HEK293T (cell line): Measurements from ENCODE around the gene IL20RA.

ENCODE experiments used
- CTCF ChIA-PET: fragments of 350-600 bp; formaldehyde crosslinking; extraction: SDS; loops from one replicate; lab custom pipeline; 2021; ENCODE audit warnings: antibody characterized with exemption, inconsistent platforms; lab: Yijun Ruan, JAX
- POLR2A ChIA-PET: fragments of 350-600 bp; formaldehyde crosslinking; extraction: SDS; loops from one replicate; lab custom pipeline; 2020; ENCODE audit warnings: antibody characterized with exemption, inconsistent platforms; lab: Yijun Ruan, JAX
- DNase-seq: peaks from one replicate; pipeline ENCODE4 v3.0.0; 2012; ENCODE audit warnings: mixed read lengths; ENCODE audit errors: extremely low spot score
- ARNT ChIP-seq: fragments of 450-650 bp; IDR thresholded peaks from 2 replicates; pipeline ENCODE4 v1.6.1; 2017; ENCODE audit warnings: mild to moderate bottlenecking
- BHLHE40 ChIP-seq: fragments of 450-650 bp; IDR thresholded peaks from 2 replicates; pipeline ENCODE4 v1.6.1; 2016; ENCODE audit warnings: mild to moderate bottlenecking, moderate library complexity, borderline replicate concordance
- CTBP1 ChIP-seq: fragments of 450-650 bp; IDR thresholded peaks from 2 replicates; pipeline ENCODE4 v1.6.1; 2016; ENCODE audit warnings: borderline replicate concordance
- ELF4 ChIP-seq: fragments of 450-650 bp; IDR thresholded peaks from 2 replicates; pipeline ENCODE4 v1.6.1; 2017; ENCODE audit warnings: antibody characterized with exemption
- FOXA1 ChIP-seq: fragments of 450-650 bp; IDR thresholded peaks from 2 replicates; pipeline ENCODE4 v1.6.1; 2016; ENCODE audit warnings: mild to moderate bottlenecking
- FOXK2 ChIP-seq: fragments of 450-650 bp; IDR thresholded peaks from 2 replicates; pipeline ENCODE4 v1.6.1; 2016; ENCODE audit warnings: mild to moderate bottlenecking
- FOXM1 ChIP-seq: fragments of 450-650 bp; IDR thresholded peaks from 2 replicates; pipeline ENCODE4 v1.6.1; 2017; ENCODE audit warnings: mild to moderate bottlenecking, borderline replicate concordance
- HDGF ChIP-seq: fragments of 450-650 bp; IDR thresholded peaks from 2 replicates; pipeline ENCODE4 v1.6.1; 2017; ENCODE audit warnings: antibody characterized with exemption, borderline replicate concordance
- L3MBTL2 ChIP-seq: fragments of 450-650 bp; conservative IDR thresholded peaks from 2 replicates; pipeline ENCODE4 v1.6.1; 2016; ENCODE audit warnings: mild to moderate bottlenecking
- LEF1 ChIP-seq: fragments of 450-650 bp; IDR thresholded peaks from 2 replicates; pipeline ENCODE4 v1.6.1; 2017; ENCODE audit warnings: mild to moderate bottlenecking, borderline replicate concordance
- NFRKB ChIP-seq: fragments of 450-650 bp; IDR thresholded peaks from 2 replicates; pipeline ENCODE4 v1.6.1; 2016; ENCODE audit warnings: mild to moderate bottlenecking, moderate library complexity
- SP1 ChIP-seq: fragments of 450-650 bp; IDR thresholded peaks from 2 replicates; pipeline ENCODE4 v1.6.1; 2017
- SUZ12 ChIP-seq: fragments of 450-650 bp; IDR thresholded peaks from 2 replicates; pipeline ENCODE4 v1.6.1; 2016; ENCODE audit warnings: mild to moderate bottlenecking
- TARDBP ChIP-seq: fragments of 450-650 bp; IDR thresholded peaks from 2 replicates; pipeline ENCODE4 v1.6.1; 2016
- ZNF384 ChIP-seq: fragments of 450-650 bp; IDR thresholded peaks from 2 replicates; pipeline ENCODE4 v1.6.1; 2016
- TF ChIP-seq, protein P1 (sequence below): fragments of 450-650 bp; IDR thresholded peaks from 2 replicates; pipeline ENCODE4 v1.6.1; 2016

The IL20RA gene

DNA sequence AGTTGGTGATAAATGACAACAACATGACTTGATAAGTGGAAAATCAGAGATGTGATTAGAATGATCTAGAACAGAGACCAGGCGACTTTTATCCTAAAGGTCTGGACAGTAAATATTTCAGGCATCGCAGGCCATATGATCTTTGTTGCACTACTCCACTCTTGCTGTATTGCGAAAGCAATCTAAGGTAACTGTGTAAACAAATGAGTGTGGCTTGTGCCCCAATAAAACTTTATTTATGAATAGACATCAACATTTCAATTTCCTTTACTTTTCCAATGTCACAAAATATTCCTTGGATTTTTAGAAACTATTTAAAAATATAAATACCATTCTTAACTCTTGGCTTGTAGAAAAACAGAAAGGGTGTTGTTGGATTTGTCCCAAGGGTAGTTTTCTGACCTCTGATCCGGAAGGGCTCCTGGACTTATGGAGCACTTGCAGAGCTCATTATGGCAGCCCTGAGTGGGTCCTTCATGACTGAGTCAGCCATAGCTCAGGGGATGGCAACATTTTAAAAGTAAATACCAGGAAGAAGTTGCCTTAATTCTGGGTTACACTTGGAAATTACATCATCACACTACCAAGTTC, 34.5 kb downstream of the IL20RA start:
- DNase-seq, result no peak
- TF ChIP-seq LEF1 (no peak), FOXK2 (no peak), BHLHE40 (no peak), FOXM1 (no peak), L3MBTL2 (no peak), NFRKB (no peak), HDGF (no peak), CTBP1 (no peak), ARNT (no peak)
- TF ChIP-seq, protein P1, sequence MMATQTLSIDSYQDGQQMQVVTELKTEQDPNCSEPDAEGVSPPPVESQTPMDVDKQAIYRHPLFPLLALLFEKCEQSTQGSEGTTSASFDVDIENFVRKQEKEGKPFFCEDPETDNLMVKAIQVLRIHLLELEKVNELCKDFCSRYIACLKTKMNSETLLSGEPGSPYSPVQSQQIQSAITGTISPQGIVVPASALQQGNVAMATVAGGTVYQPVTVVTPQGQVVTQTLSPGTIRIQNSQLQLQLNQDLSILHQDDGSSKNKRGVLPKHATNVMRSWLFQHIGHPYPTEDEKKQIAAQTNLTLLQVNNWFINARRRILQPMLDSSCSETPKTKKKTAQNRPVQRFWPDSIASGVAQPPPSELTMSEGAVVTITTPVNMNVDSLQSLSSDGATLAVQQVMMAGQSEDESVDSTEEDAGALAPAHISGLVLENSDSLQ, result no peak
- CTCF ChIA-PET, result no interaction called here
- POLR2A ChIA-PET, result no interaction called here

GRCh38 chr6:137008204-137008603, 36.6 kb downstream of the IL20RA start:
- ChIA-PET CTCF (no interaction called here), POLR2A (no interaction called here)
- no peak for DNase-seq
- no peak for TF ChIP-seq FOXA1
- TF ChIP-seq ARNT, result no peak
- TF ChIP-seq CTBP1, result no peak
- TF ChIP-seq BHLHE40, result no peak
- TF ChIP-seq TARDBP, result no peak
- no peak for TF ChIP-seq NFRKB
- no peak for TF ChIP-seq FOXM1
- TF ChIP-seq SP1, result no peak
- no peak for TF ChIP-seq FOXK2
- TF ChIP-seq HDGF, result no peak
- no peak for TF ChIP-seq ELF4
- TF ChIP-seq, protein P1, result no peak
- no peak for TF ChIP-seq L3MBTL2
- TF ChIP-seq ZNF384, result no peak
- no peak for TF ChIP-seq SUZ12
- no peak for TF ChIP-seq LEF1

DNA sequence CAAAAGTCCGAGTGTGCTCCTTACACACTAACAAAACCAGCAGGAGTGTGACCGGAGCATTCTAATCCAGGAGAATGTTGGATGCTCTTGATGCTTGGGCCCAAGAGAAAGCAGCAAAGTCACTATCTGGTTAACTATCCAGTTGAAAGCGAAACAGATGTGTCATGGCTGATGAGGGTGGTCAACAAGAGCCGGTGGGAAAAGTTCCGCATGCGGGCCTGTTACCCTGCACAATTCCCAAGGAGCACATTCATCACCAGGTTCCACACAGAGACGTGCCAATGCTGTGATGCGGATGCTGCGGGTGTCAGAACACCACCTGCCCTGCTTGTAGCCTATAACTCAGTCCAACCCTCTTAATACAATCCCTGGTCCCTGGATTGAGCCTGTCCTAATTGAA, 38.7 kb downstream of the IL20RA start:
- ChIA-PET CTCF (no interaction called here), POLR2A (no interaction called here)
- DNase-seq, result no peak
- TF ChIP-seq ELF4, result no peak
- TF ChIP-seq TARDBP, result no peak
- no peak for TF ChIP-seq BHLHE40
- TF ChIP-seq LEF1, result no peak
- TF ChIP-seq NFRKB, result no peak
- no peak for TF ChIP-seq FOXA1
- no peak for TF ChIP-seq ZNF384
- TF ChIP-seq ARNT, result no peak
- TF ChIP-seq HDGF, result no peak
- TF ChIP-seq SUZ12, result no peak
- no peak for TF ChIP-seq FOXM1
- TF ChIP-seq FOXK2, result no peak
- no peak for TF ChIP-seq L3MBTL2
- no peak for TF ChIP-seq CTBP1
- TF ChIP-seq SP1, result no peak
- TF ChIP-seq, protein P1, result no peak

GRCh38 chr6:137005073-137005472, 39.7 kb downstream of the IL20RA start:
- no peak for DNase-seq
- ChIA-PET CTCF (interaction anchor here (1.3 kb wide), 1 partner anchor 9 kb away, joined by 5 read pairs; no protein-coding TSS in a partner anchor), POLR2A (no interaction called here)
- TF ChIP-seq FOXM1 (no peak), SUZ12 (no peak)

- DNase-seq, result no peak
- CTCF ChIA-PET, result no interaction called here
- POLR2A ChIA-PET, result no interaction called here
- TF ChIP-seq HDGF (no peak), FOXK2 (no peak), SUZ12 (no peak), LEF1 (no peak), CTBP1 (no peak), ARNT (no peak), NFRKB (no peak), TARDBP (no peak), ZNF384 (no peak), L3MBTL2 (no peak), SP1 (no peak), FOXA1 (no peak), FOXM1 (no peak), BHLHE40 (no peak), ELF4 (no peak)
- TF ChIP-seq, protein P1, result no peak
Observed at GRCh38 chr6:137002505-137002904, 42.3 kb downstream of the IL20RA start.

- no peak for DNase-seq
- POLR2A ChIA-PET, result no interaction called here
- TF ChIP-seq, protein P1, result no peak
- TF ChIP-seq BHLHE40, result no peak
- CTCF ChIA-PET, result no interaction called here
Observed at GRCh38 chr6:137001977-137002302, 42.8 kb downstream of the IL20RA start.
